HEK293T (cell line): Measurements from ENCODE around the gene TUSC2.

Experiments used
- CTCF ChIA-PET: fragments of 350-600 bp; formaldehyde crosslinking; extraction: SDS; loops from one replicate; lab custom pipeline; 2021; ENCODE audit warnings: antibody characterized with exemption, inconsistent platforms; lab: Yijun Ruan, JAX
- POLR2A ChIA-PET: fragments of 350-600 bp; formaldehyde crosslinking; extraction: SDS; loops from one replicate; lab custom pipeline; 2020; ENCODE audit warnings: antibody characterized with exemption, inconsistent platforms; lab: Yijun Ruan, JAX
- DNase-seq: peaks from one replicate; pipeline ENCODE4 v3.0.0; 2012; ENCODE audit warnings: mixed read lengths; ENCODE audit errors: extremely low spot score
- ARNT ChIP-seq: fragments of 450-650 bp; IDR thresholded peaks from 2 replicates; pipeline ENCODE4 v1.6.1; 2017; ENCODE audit warnings: mild to moderate bottlenecking
- BHLHE40 ChIP-seq: fragments of 450-650 bp; IDR thresholded peaks from 2 replicates; pipeline ENCODE4 v1.6.1; 2016; ENCODE audit warnings: mild to moderate bottlenecking, moderate library complexity, borderline replicate concordance
- CTBP1 ChIP-seq: fragments of 450-650 bp; IDR thresholded peaks from 2 replicates; pipeline ENCODE4 v1.6.1; 2016; ENCODE audit warnings: borderline replicate concordance
- ELF4 ChIP-seq: fragments of 450-650 bp; IDR thresholded peaks from 2 replicates; pipeline ENCODE4 v1.6.1; 2017; ENCODE audit warnings: antibody characterized with exemption
- FOXA1 ChIP-seq: fragments of 450-650 bp; IDR thresholded peaks from 2 replicates; pipeline ENCODE4 v1.6.1; 2016; ENCODE audit warnings: mild to moderate bottlenecking
- FOXK2 ChIP-seq: fragments of 450-650 bp; IDR thresholded peaks from 2 replicates; pipeline ENCODE4 v1.6.1; 2016; ENCODE audit warnings: mild to moderate bottlenecking
- FOXM1 ChIP-seq: fragments of 450-650 bp; IDR thresholded peaks from 2 replicates; pipeline ENCODE4 v1.6.1; 2017; ENCODE audit warnings: mild to moderate bottlenecking, borderline replicate concordance
- HDGF ChIP-seq: fragments of 450-650 bp; IDR thresholded peaks from 2 replicates; pipeline ENCODE4 v1.6.1; 2017; ENCODE audit warnings: antibody characterized with exemption, borderline replicate concordance
- L3MBTL2 ChIP-seq: fragments of 450-650 bp; conservative IDR thresholded peaks from 2 replicates; pipeline ENCODE4 v1.6.1; 2016; ENCODE audit warnings: mild to moderate bottlenecking
- LEF1 ChIP-seq: fragments of 450-650 bp; IDR thresholded peaks from 2 replicates; pipeline ENCODE4 v1.6.1; 2017; ENCODE audit warnings: mild to moderate bottlenecking, borderline replicate concordance
- NFRKB ChIP-seq: fragments of 450-650 bp; IDR thresholded peaks from 2 replicates; pipeline ENCODE4 v1.6.1; 2016; ENCODE audit warnings: mild to moderate bottlenecking, moderate library complexity
- SP1 ChIP-seq: fragments of 450-650 bp; IDR thresholded peaks from 2 replicates; pipeline ENCODE4 v1.6.1; 2017
- SUZ12 ChIP-seq: fragments of 450-650 bp; IDR thresholded peaks from 2 replicates; pipeline ENCODE4 v1.6.1; 2016; ENCODE audit warnings: mild to moderate bottlenecking
- TARDBP ChIP-seq: fragments of 450-650 bp; IDR thresholded peaks from 2 replicates; pipeline ENCODE4 v1.6.1; 2016
- ZNF384 ChIP-seq: fragments of 450-650 bp; IDR thresholded peaks from 2 replicates; pipeline ENCODE4 v1.6.1; 2016
- TF ChIP-seq, protein P1 (sequence below): fragments of 450-650 bp; IDR thresholded peaks from 2 replicates; pipeline ENCODE4 v1.6.1; 2016

TUSC2 gene

DNA sequence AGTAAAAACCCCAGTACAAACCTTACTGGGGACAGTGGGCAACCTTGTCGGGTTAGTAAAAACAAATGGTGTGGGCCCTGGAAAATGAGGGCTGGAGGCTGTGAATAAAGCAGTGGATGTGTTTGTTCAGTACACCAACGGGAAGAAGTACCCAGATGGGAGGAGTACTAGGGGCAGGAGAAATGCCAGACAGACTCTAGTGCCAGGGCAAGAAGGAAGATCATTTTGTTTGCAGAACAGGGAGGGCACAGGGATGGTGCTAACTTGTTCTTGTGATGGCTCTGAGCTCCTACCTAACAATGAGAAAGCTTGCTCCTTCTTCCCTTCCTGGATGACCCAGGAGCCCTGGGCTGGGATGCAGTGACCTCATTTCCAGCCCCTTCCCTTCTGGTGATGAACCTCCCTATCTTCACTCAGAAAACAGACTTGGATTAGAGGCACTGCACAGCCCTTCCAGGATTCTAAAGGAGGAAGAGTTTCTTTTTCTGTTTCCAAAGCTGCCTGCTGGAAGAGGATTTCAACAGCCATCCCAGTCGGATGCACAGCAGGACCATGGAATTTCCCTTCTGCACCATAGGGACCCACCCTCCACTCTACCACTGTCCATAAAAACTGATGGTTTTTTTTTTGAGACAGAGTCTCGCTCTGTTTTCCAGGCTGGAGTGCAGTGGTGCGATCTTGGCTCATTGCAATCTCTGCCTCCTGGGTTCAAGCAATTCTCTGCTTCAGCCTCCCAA lies 6.5 kb upstream of the TUSC2 start:
- ChIA-PET CTCF (interaction anchor here (0.6 kb wide), 1 partner anchor 60 kb away, joined by 3 read pairs; no protein-coding TSS in a partner anchor), POLR2A (interaction anchor here (1.1 kb wide), 1 partner anchor 16 kb away, joined by 3 read pairs; the partner anchor contains the start of genes CYB561D2 and NPRL2)
- no peak for TF ChIP-seq ARNT
- TF ChIP-seq L3MBTL2 = no peak
- TF ChIP-seq TARDBP = no peak
- TF ChIP-seq, protein P1, sequence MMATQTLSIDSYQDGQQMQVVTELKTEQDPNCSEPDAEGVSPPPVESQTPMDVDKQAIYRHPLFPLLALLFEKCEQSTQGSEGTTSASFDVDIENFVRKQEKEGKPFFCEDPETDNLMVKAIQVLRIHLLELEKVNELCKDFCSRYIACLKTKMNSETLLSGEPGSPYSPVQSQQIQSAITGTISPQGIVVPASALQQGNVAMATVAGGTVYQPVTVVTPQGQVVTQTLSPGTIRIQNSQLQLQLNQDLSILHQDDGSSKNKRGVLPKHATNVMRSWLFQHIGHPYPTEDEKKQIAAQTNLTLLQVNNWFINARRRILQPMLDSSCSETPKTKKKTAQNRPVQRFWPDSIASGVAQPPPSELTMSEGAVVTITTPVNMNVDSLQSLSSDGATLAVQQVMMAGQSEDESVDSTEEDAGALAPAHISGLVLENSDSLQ = no peak
- TF ChIP-seq CTBP1 = no peak
- TF ChIP-seq FOXK2 = no peak
- no peak for TF ChIP-seq ZNF384
- no peak for TF ChIP-seq LEF1
- no peak for TF ChIP-seq SUZ12
- TF ChIP-seq HDGF = no peak
- no peak for DNase-seq

DNA sequence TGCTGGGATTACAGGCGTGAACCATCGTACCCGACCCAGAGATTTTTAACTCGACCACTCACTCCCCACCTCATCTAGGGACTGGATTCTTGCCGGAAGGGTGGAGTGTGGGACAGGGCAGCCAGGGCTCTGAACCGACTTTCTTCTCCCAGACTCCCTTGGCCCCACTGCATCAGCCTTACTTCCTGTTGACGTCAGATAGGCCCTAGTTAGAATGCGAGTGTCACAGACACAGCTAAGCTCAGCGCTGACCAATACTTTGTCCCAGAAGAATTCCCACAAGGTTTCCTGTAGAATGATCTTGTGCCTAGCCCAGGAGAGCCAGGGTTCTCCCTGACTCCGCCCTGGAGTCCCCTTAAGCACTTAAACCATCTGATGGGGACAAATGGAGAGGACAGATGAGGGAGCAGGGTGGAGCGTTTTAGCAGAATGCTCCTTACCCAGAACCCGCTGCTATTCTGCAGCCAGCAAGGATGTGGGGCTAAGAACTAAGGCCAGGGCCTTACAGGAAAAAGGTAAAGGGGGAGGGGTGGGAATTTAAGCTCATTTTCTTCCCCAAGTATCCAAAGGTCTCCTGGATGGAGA lies 5.8 kb upstream of the TUSC2 start:
- POLR2A ChIA-PET = no interaction called here

DNA sequence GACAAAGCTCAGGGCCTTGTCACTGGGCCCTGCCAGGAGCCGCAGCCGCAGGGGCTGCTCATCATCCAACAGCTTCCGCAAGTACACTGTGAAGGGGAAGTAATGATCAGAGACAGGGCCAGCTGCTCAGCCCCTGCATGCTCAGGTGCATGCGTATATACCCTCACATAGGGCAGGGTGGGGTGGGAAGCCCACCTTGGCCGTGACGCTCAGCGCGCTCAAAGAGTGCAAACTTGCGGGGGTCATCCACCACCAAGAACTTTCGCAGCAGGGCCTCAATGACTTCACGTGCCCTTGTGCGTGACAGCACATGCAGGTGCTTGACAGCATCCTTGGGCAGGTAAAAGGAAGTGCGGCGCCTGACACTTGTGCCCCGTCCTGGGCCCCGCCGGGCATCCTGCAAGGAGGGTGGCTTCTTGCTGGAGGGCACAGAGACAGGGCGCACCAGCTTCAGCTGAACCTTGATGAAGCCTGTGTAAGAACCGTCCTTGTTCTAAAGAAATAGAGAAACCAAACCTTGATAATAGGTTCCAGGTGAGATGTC lies 3.4 kb upstream of the TUSC2 start:
- no peak for DNase-seq
- CTCF ChIA-PET = interaction anchor here (1.0 kb wide), 1 partner anchor 136 kb away, joined by 3 read pairs; no protein-coding TSS in a partner anchor
- TF ChIP-seq SUZ12 = no peak
- TF ChIP-seq ZNF384 = no peak
- TF ChIP-seq, protein P1 = no peak
- no peak for TF ChIP-seq TARDBP
- TF ChIP-seq LEF1 = no peak
- no peak for TF ChIP-seq FOXA1
- TF ChIP-seq ARNT = no peak
- TF ChIP-seq FOXK2 = no peak
- POLR2A ChIA-PET = interaction anchor here (1.1 kb wide), 1 partner anchor 22 kb away, joined by 5 read pairs; no protein-coding TSS in a partner anchor

More for the DNA sequence above, 5.8 kb upstream of the TUSC2 start:
- DNase-seq = no peak
- CTCF ChIA-PET = no interaction called here
- TF ChIP-seq ZNF384 (no peak), SUZ12 (no peak), TARDBP (no peak), NFRKB (no peak), CTBP1 (no peak)
- TF ChIP-seq, protein P1 = no peak

DNA sequence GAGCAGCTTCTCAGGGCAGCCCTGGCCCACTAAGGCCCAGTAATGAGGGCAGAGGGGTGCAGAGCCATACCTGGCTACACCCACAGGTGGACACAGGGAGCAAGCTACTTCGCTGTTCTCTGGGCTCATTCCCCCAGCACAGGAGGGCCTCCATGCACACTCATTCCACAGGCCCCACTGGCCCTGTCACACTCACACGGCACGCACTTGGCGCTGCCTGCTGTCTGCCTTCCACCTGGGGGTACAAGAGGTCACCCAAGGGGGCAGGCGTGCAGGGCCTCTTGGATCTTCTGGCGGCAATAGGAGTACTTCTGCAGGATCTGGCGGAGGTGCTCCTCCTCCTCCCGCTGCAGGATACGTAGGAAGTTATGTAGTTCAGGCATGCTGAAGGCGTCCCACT lies 2.3 kb upstream of the TUSC2 start:
- CTCF ChIA-PET = no interaction called here
- no peak for TF ChIP-seq BHLHE40
- no peak for TF ChIP-seq SUZ12
- TF ChIP-seq L3MBTL2 = no peak
- no peak for TF ChIP-seq CTBP1
- TF ChIP-seq NFRKB = no peak
- TF ChIP-seq FOXM1 = no peak
- no peak for TF ChIP-seq ELF4
- TF ChIP-seq ZNF384 = no peak
- no peak for TF ChIP-seq TARDBP
- TF ChIP-seq FOXK2 = no peak
- TF ChIP-seq ARNT = no peak
- no peak for TF ChIP-seq FOXA1
- POLR2A ChIA-PET = no interaction called here
- DNase-seq = no peak

DNA sequence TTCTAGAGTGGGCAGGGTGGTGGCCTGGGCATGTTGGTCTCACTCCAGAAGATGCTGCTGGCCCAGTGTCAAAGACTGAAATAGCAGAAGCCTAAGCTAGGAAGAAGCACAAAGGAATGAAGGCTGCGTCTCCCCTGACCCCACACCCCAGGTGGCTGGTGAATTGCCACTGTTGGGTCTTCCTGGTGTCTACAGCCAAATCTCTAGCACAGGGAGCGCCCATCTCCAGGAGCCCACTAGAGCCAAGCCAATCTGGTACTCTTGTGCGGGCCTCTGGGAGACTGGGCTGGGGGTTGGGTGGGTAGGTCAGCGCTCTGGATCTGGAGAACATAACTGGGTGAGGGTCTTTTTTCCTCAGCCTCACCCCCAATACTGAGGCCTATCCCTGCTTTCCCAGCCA lies 894 bp downstream of the TUSC2 start:
- TF ChIP-seq SP1 (no peak), L3MBTL2 (no peak), FOXM1 (no peak), ZNF384 (no peak), TARDBP (no peak)
- TF ChIP-seq, protein P1 = no peak
- DNase-seq = no peak
- CTCF ChIA-PET = no interaction called here
- POLR2A ChIA-PET = interaction anchor here (0.9 to 3.1 kb wide), 16 partner anchors 9 to 133 kb away, joined by 3 to 88 read pairs (median 5); partner anchors contain the start of genes CYB561D2, GNAI2, HYAL3 and IFRD2

DNA sequence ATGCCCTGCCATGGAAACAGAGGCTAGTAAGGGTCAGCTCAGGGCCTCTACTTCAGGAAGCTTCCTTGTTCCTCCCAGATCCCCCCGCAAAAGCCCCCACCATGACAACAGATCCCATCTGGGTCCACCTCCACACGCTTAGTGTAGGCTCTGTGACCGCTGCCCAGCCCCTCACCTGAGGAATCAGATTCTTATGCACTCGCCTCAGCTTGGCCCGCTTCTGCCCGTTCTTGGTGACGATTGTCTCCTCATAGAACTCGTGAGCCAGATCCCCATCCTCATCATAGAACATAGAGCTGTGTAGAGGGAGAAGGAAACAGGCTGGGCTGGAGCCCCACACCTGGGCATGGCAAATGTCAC lies 1.9 kb downstream of the TUSC2 start:
- CTCF ChIA-PET = no interaction called here
- TF ChIP-seq FOXM1 = no peak
- TF ChIP-seq SUZ12 = no peak
- no peak for TF ChIP-seq ZNF384
- no peak for TF ChIP-seq SP1
- TF ChIP-seq TARDBP = no peak
- no peak for TF ChIP-seq FOXA1
- TF ChIP-seq ELF4 = no peak
- TF ChIP-seq NFRKB = no peak
- no peak for TF ChIP-seq LEF1
- TF ChIP-seq HDGF = no peak
- TF ChIP-seq, protein P1 = no peak
- no peak for TF ChIP-seq BHLHE40
- DNase-seq = no peak
- POLR2A ChIA-PET = interaction anchor here (1.7 to 2.2 kb wide), 2 partner anchors 11 to 24 kb away, joined by 5 to 14 read pairs; partner anchors contain the start of genes CYB561D2 and NPRL2
